ENCODE measurements around the gene ABHD6.

DNA sequence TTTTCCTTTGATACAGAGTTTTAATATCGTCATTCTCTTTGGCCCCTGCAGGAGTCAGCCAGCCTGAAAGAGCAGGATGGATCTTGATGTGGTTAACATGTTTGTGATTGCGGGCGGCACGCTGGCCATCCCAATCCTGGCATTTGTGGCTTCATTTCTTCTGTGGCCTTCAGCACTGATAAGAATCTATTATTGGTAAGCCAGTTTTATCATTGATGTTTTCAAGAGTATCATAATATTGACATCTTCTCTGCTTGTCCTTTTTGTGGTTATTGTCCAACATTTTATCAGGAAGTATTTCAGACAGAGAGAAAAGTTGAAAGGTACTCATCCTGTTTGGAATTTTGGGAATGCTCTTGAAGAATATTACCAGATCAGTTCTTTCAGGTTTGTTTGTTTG is 18.9 kb downstream of the ABHD6 start:
- TF ChIP-seq, protein P1, sequence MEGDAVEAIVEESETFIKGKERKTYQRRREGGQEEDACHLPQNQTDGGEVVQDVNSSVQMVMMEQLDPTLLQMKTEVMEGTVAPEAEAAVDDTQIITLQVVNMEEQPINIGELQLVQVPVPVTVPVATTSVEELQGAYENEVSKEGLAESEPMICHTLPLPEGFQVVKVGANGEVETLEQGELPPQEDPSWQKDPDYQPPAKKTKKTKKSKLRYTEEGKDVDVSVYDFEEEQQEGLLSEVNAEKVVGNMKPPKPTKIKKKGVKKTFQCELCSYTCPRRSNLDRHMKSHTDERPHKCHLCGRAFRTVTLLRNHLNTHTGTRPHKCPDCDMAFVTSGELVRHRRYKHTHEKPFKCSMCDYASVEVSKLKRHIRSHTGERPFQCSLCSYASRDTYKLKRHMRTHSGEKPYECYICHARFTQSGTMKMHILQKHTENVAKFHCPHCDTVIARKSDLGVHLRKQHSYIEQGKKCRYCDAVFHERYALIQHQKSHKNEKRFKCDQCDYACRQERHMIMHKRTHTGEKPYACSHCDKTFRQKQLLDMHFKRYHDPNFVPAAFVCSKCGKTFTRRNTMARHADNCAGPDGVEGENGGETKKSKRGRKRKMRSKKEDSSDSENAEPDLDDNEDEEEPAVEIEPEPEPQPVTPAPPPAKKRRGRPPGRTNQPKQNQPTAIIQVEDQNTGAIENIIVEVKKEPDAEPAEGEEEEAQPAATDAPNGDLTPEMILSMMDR (IDR thresholded peaks at IDR 0.05) = no peak
- no peak for TF ChIP-seq POLR2AphosphoS5 (IDR thresholded peaks at IDR 0.05)
- TF ChIP-seq POLR2A (IDR thresholded peaks at IDR 0.05) = no peak

Data from prostate gland (tissue), 2 donors.